Kidney (tissue), 14 donors: ENCODE measurements around the gene FCER1G. TPM values are rescaled to one million over a fixed set of nuclear protein-coding genes. Genes with fewer than 3 reads are reported as not detected.

Experiments used
- DNase-seq, 5 donors: peaks; one replicate each; pipeline ENCODE4 v3.0.0-alpha.2; 2013 to 2020
- FAIRE-seq: peaks from 2 replicates; lab custom pipeline; 2012; peaks lifted over from hg19 to GRCh38; lab: Jason Lieb, UNC
- H3K27ac ChIP-seq, 2 donors: one replicate each; pipeline ENCODE4 v1.7.0; 2013; ENCODE audit warnings: low read depth in 2 of 2, low read length in 2 of 2, inconsistent platforms in 1 of 2
- H3K27me3 ChIP-seq: one replicate; pipeline ENCODE4 v1.7.1; 2013; ENCODE audit warnings: low read length, inconsistent platforms; ENCODE audit not compliant: control insufficient read depth, insufficient read depth
- H3K36me3 ChIP-seq, 3 donors: one replicate each; pipeline versions ENCODE4 v1.7.0 to v1.7.1; 2013; ENCODE audit warnings: low read length in 3 of 3, control low read depth in 1 of 3, inconsistent platforms in 1 of 3; ENCODE audit not compliant: insufficient read depth in 3 of 3, control insufficient read depth in 2 of 3
- H3K4me1 ChIP-seq, 3 donors: one replicate each; pipeline versions ENCODE4 v1.7.0 to v1.7.1; 2013; ENCODE audit warnings: low read length in 3 of 3, inconsistent platforms in 1 of 3, low read depth in 1 of 3; ENCODE audit not compliant: control insufficient read depth in 2 of 3, insufficient read depth in 2 of 3
- H3K4me3 ChIP-seq, 3 donors: one replicate each; pipeline versions ENCODE4 v1.7.0 to v1.8.1; 2013; ENCODE audit warnings: low read length in 3 of 3, control low read depth in 1 of 3, inconsistent platforms in 1 of 3
- H3K9ac ChIP-seq, 3 donors: one replicate each; pipeline versions ENCODE4 v1.7.0 to v1.7.1; 2013; ENCODE audit warnings: low read length in 3 of 3, control low read depth in 1 of 3, inconsistent platforms in 1 of 3
- H3K9me3 ChIP-seq, 3 donors: one replicate each; pipeline versions ENCODE4 v1.7.0 to v1.7.1; 2013; ENCODE audit warnings: low read length in 3 of 3, control low read depth in 1 of 3, inconsistent platforms in 1 of 3; ENCODE audit not compliant: control insufficient read depth in 2 of 3, insufficient read depth in 1 of 3
- CTCF ChIP-seq: IDR thresholded peaks from 3 replicates; pipeline ENCODE4 v1.5.1; 2012; ENCODE audit warnings: mild to moderate bottlenecking, moderate library complexity, borderline replicate concordance; ENCODE audit not compliant: insufficient read depth; ENCODE audit errors: extremely low read depth
- intact Hi-C: fragments of 100-400 bp; cut with DNase I; formaldehyde crosslinking; loops from one replicate; pipeline ENCODE4 v1.11.1; 2022
- polyA plus RNA-seq: library from polyadenylated mRNA; stranded (reverse); fragments of 350-450 nt; fragmentation: Illumina TruSeq; extraction: RNeasy Lipid Tissue Mini Kit (QIAGEN cat#74804); gene quantifications from one replicate; pipeline ENCODE4 v1.2.3, GENCODE V29; 2014; ENCODE audit warnings: low read depth, low replicate concordance; ENCODE audit not compliant: insufficient read depth
- total RNA-seq: library from RNA; stranded (reverse); fragmentation: NEBNext Ultra II Directional; extraction: Animal tissue kit (Norgen Biotek cat#: 25700); gene quantifications from one replicate; pipeline ENCODE4 v1.2.1, GENCODE V29; 2021
- donor health status: control.
- donor health status: control.
- donor health status: control.
- donor health status: control.
- donor health status: control.
- donor health status: DM: yes; HTN: yes; CAD: no.
- donor health status: Normal renal cell carcinoma (clear cell type).

FCER1G gene
- total and polyA plus RNA-seq, 2 donors from 2014 or later = 38.9 to 43.4 TPM

GRCh38 chr1:161166669-161167548 lies 48.2 kb upstream of the FCER1G start:
- no peak for TF ChIP-seq CTCF
- Histone ChIP-seq H3K36me3 (peaks cover 4 to 38% (median 12%) of the 10 kb centered on the region in 3 donors), H3K4me1 (peaks cover 0 to 8% (median 0%) of the 10 kb centered on the region in 3 donors), H3K9ac (peak overlapping the region; percentile 77 to 91 (median 90)), H3K27me3 (no peaks in the 10 kb centered on the region), H3K27ac (peak overlapping the region in 1 of 2 donors; percentile 65), H3K4me3 (peak overlapping the region; percentile 88 to 94 (median 91)), H3K9me3 (no peaks in the 10 kb centered on the region)
- intact Hi-C loops = no loop called here
- DNase-seq (peak; percentile 39 to 82 (median 57)), FAIRE-seq (no peak)

GRCh38 chr1:161168906-161169305 lies 46.2 kb upstream of the FCER1G start:
- DNase-seq (peak in 1 of 5 donors; percentile 46), FAIRE-seq (no peak)
- H3K9ac ChIP-seq = no peak overlapping the region
- H3K36me3 ChIP-seq = peaks cover 9 to 54% (median 17%) of the 10 kb centered on the region in 3 donors
- H3K4me3 ChIP-seq = no peak overlapping the region
- no peaks in the 10 kb centered on the region for H3K27me3 ChIP-seq
- H3K27ac ChIP-seq = no peak overlapping the region
- peaks cover 0 to 10% (median 0%) of the 10 kb centered on the region in 3 donors for H3K4me1 ChIP-seq
- TF ChIP-seq CTCF = no peak
- no peaks in the 10 kb centered on the region for H3K9me3 ChIP-seq
- intact Hi-C loops = no loop called here

- no peak for TF ChIP-seq CTCF
- Histone ChIP-seq H3K9ac (no peak overlapping the region), H3K9me3 (no peaks in the 10 kb centered on the region), H3K27me3 (no peaks in the 10 kb centered on the region), H3K27ac (no peak overlapping the region), H3K36me3 (peaks cover 11 to 62% (median 20%) of the 10 kb centered on the region in 3 donors), H3K4me1 (peaks cover 0 to 18% (median 7%) of the 10 kb centered on the region in 3 donors), H3K4me3 (no peak overlapping the region)
- DNase-seq = no peak
- intact Hi-C loops = no loop called here
- no peak for FAIRE-seq
These were observed 43.9 kb upstream of the FCER1G start for GRCh38 chr1:161171191-161171590.
